ENCODE measurements around the gene METAP2. TPM values are rescaled to one million over a fixed set of nuclear protein-coding genes. Genes with fewer than 3 reads are reported as not detected.

Gene METAP2
- polyA plus RNA-seq, 1 of the 3 experiments (the other 2 are of a cell fraction), result 35.8 TPM

- TF ChIP-seq EP300 (IDR thresholded peaks at IDR 0.05; ENCODE audit: borderline replicate concordance in 1 of 2, low read depth in 1 of 2, low read length in 1 of 2), result no peak
These were observed 64.1 kb downstream of the METAP2 start (continued) for GRCh38 chr12:95538006-95538405.

GRCh38 chr12:95538656-95539055 is 64.7 kb downstream of the METAP2 start:
- POLR2A ChIA-PET, result no interaction called here
- 71% methylated on average over 5 of the region's 5 CpGs for WGBS (ENCODE audit: low lambda C conversion rate)
- H3K27ac ChIP-seq (ENCODE audit: low read depth in 2 of 2, low read length in 1 of 2), result no peak overlapping the region
- no peaks in the 10 kb centered on the region for H3K9me2 ChIP-seq
- H3K79me2 ChIP-seq (ENCODE audit: insufficient read depth), result no peaks in the 10 kb centered on the region
- TF ChIP-seq ZBTB33 (IDR thresholded peaks at IDR 0.05; ENCODE audit: borderline replicate concordance, low read depth) (no peak), MAX (IDR thresholded peaks at IDR 0.05; ENCODE audit: low read depth) (no peak), PBX3 (IDR thresholded peaks at IDR 0.05) (no peak), FOXM1 (IDR thresholded peaks at IDR 0.05; ENCODE audit: low read depth) (no peak), NFIC (IDR thresholded peaks at IDR 0.05; ENCODE audit: borderline replicate concordance) (no peak), RAD21 (IDR thresholded peaks at IDR 0.05; ENCODE audit: low read length) (no peak), POLR2AphosphoS5 (IDR thresholded peaks at IDR 0.05; ENCODE audit: low read depth, low read length) (no peak)
- no peaks in the 10 kb centered on the region for H4K20me1 ChIP-seq (ENCODE audit: insufficient read depth)
- H3K9ac ChIP-seq, result no peak overlapping the region
- H3K4me1 ChIP-seq (ENCODE audit: control insufficient read depth in 1 of 2, insufficient read depth in 2 of 2, low read depth in 1 of 2, low read length in 1 of 2), result no peaks in the 10 kb centered on the region; a peak in 1 of 4 replicates
- H3K4me2 ChIP-seq, result no peak overlapping the region
- H3F3A ChIP-seq (replicated peaks; ENCODE audit: insufficient read depth), result no peaks in the 10 kb centered on the region
- no peak for DNase-seq
- H3K4me3 ChIP-seq (ENCODE audit: low read depth in 2 of 2, low read length in 1 of 2), result no peak overlapping the region
- H3K9me3 ChIP-seq, result no peaks in the 10 kb centered on the region
- CTCF ChIA-PET, result interaction anchor here (0.7 to 2.5 kb wide), 3 partner anchors 9 to 203 kb away, joined by 3 to 7 read pairs (median 6); no protein-coding TSS in a partner anchor
- no peak overlapping the region for H2AFZ ChIP-seq (ENCODE audit: low read depth)
- H3K27me3 ChIP-seq (ENCODE audit: insufficient read depth), result no peaks in the 10 kb centered on the region
- no peaks in the 10 kb centered on the region for H3K36me3 ChIP-seq (replicated peaks in 1 of 2; ENCODE audit: control insufficient read depth in 1 of 2, insufficient read depth in 2 of 2, low read length in 1 of 2)

GRCh38 chr12:95541436-95541835 is 67.5 kb downstream of the METAP2 start:
- H3K27ac ChIP-seq (ENCODE audit: low read depth in 2 of 2, low read length in 1 of 2), result no peak overlapping the region
- no peaks in the 10 kb centered on the region for H3K79me2 ChIP-seq (ENCODE audit: insufficient read depth)
- no peak overlapping the region for H2AFZ ChIP-seq (ENCODE audit: low read depth)
- ChIA-PET POLR2A (no interaction called here), CTCF (interaction anchor here (1.1 kb wide), 1 partner anchor 324 kb away, joined by 3 read pairs; the partner anchor contains the start of genes FGD6 and VEZT)
- H3K9me2 ChIP-seq, result no peaks in the 10 kb centered on the region
- no peak overlapping the region for H3K4me2 ChIP-seq
- TF ChIP-seq RCOR1 (IDR thresholded peaks at IDR 0.05; ENCODE audit: low read length), result no peak
- TF ChIP-seq YY1 (IDR thresholded peaks at IDR 0.05; ENCODE audit: low read depth), result no peak
- no peak for TF ChIP-seq RFX5 (IDR thresholded peaks at IDR 0.05; ENCODE audit: low read length)
- TF ChIP-seq TEAD4 (IDR thresholded peaks at IDR 0.05; ENCODE audit: borderline replicate concordance, insufficient read depth), result no peak
- TF ChIP-seq CTCF (IDR thresholded peaks at IDR 0.05), result no peak
- TF ChIP-seq POLR2AphosphoS5 (IDR thresholded peaks at IDR 0.05; ENCODE audit: low read depth, low read length), result no peak
- no peak for TF ChIP-seq CHD2 (IDR thresholded peaks at IDR 0.05; ENCODE audit: low read length, partially characterized antibody)
- no peak for TF ChIP-seq FOXJ3 (CRISPR knock-in tag; IDR thresholded peaks at IDR 0.05)
- TF ChIP-seq USF2 (IDR thresholded peaks at IDR 0.05; ENCODE audit: borderline replicate concordance, low read depth, low read length), result no peak
- no peak for TF ChIP-seq JUND (IDR thresholded peaks at IDR 0.05)
- no peaks in the 10 kb centered on the region for H3K36me3 ChIP-seq (replicated peaks in 1 of 2; ENCODE audit: control insufficient read depth in 1 of 2, insufficient read depth in 2 of 2, low read length in 1 of 2)
- no peaks in the 10 kb centered on the region; a peak in 1 of 4 replicates for H3K4me1 ChIP-seq (ENCODE audit: control insufficient read depth in 1 of 2, insufficient read depth in 2 of 2, low read depth in 1 of 2, low read length in 1 of 2)
- H4K20me1 ChIP-seq (ENCODE audit: insufficient read depth), result no peaks in the 10 kb centered on the region
- H3K9ac ChIP-seq, result no peak overlapping the region
- no peaks in the 10 kb centered on the region for H3K27me3 ChIP-seq (ENCODE audit: insufficient read depth)
- no peak for DNase-seq
- peaks cover under 1% of the 10 kb centered on the region for H3F3A ChIP-seq (replicated peaks; ENCODE audit: insufficient read depth)
- no peaks in the 10 kb centered on the region for H3K9me3 ChIP-seq
- WGBS (ENCODE audit: low lambda C conversion rate), result 66% methylated on average over 7 of the region's 7 CpGs
- H3K4me3 ChIP-seq (ENCODE audit: low read depth in 2 of 2, low read length in 1 of 2), result no peak overlapping the region

Data from SK-N-SH (cell line).